Panc1 (cell line): ENCODE measurements around the gene TENM3. TPM values are rescaled to one million over a fixed set of nuclear protein-coding genes. Genes with fewer than 3 reads are reported as not detected.

Experiments
- ATAC-seq: fragments of 200-7000 bp; cut with Tn5 transposase; 2 replicates; pipeline ENCODE4 v1.9.1; 2020; ENCODE audit warnings: mild to moderate bottlenecking, moderate library complexity
- BruUV-seq: library from RNA; stranded (reverse); fragments of 400-500 nt; replicated peaks from 2 replicates; lab custom pipeline; 2021; lab: Mats Ljungman, UMichigan
- CTCF ChIA-PET: fragments of 300-600 bp; sonication (Branson Sonifier 250); formaldehyde crosslinking; loops from one replicate; lab custom pipeline; 2022; ENCODE audit warnings: antibody characterized with exemption; lab: Charles Lee
- POLR2A ChIA-PET: fragments of 300-600 bp; sonication (Branson Sonifier 250); formaldehyde crosslinking; loops from one replicate; lab custom pipeline; 2022; ENCODE audit warnings: antibody characterized with exemption; lab: Charles Lee
- DNase-seq: peaks from one replicate; pipeline ENCODE4 v3.0.0-alpha.2; 2010; ENCODE audit warnings: low read depth, low spot score
- H3K27ac ChIP-seq: 2 replicates; pipeline ENCODE4 v1.5.1; 2011; ENCODE audit warnings: mild to moderate bottlenecking, low read length, inconsistent platforms
- H3K27me3 ChIP-seq: fragments of 200-500 bp; sonication (Bioruptor generic); 2 replicates; pipeline ENCODE4 v1.6.0; 2014; ENCODE audit warnings: low read length, inconsistent platforms; ENCODE audit not compliant: control insufficient read depth, insufficient read depth
- H3K36me3 ChIP-seq: fragments of 200-500 bp; sonication (Bioruptor generic); 2 replicates; pipeline ENCODE4 v1.5.1; 2014; ENCODE audit warnings: inconsistent platforms, mild to moderate bottlenecking, low read length, moderate library complexity; ENCODE audit not compliant: control insufficient read depth, insufficient read depth
- H3K4me1 ChIP-seq: 2 replicates; pipeline ENCODE4 v1.5.1; 2011; ENCODE audit warnings: inconsistent platforms, mild to moderate bottlenecking, low read length, moderate library complexity; ENCODE audit not compliant: control insufficient read depth, insufficient read depth
- H3K4me3 ChIP-seq, 2 experiments: 2 replicates each; pipeline ENCODE4 v1.5.1; 2011 to 2012; ENCODE audit warnings: low read depth in 2 of 2, low read length in 2 of 2, mild to moderate bottlenecking in 2 of 2, inconsistent platforms in 1 of 2, moderate library complexity in 1 of 2
- H3K9me3 ChIP-seq: fragments of 200-500 bp; sonication (Bioruptor generic); 2 replicates; pipeline ENCODE4 v1.5.1; 2014; ENCODE audit warnings: low read depth, mild to moderate bottlenecking, inconsistent platforms, low read length, moderate library complexity; ENCODE audit not compliant: control insufficient read depth, insufficient read depth
- CTCF ChIP-seq: fragments of 450-650 bp; IDR thresholded peaks from 2 replicates; pipeline ENCODE4 v1.5.1; 2017; ENCODE audit warnings: mild to moderate bottlenecking
- POLR2AphosphoS5 ChIP-seq: IDR thresholded peaks from 2 replicates; pipeline ENCODE4 v1.6.1; 2012; ENCODE audit warnings: mild to moderate bottlenecking, low read depth, low read length, moderate library complexity
- SIN3A ChIP-seq: IDR thresholded peaks from 2 replicates; pipeline ENCODE4 v1.6.1; 2012; ENCODE audit warnings: low read depth, mild to moderate bottlenecking, low read length, moderate library complexity, borderline replicate concordance; ENCODE audit not compliant: insufficient read depth
- TCF7L2 ChIP-seq: IDR thresholded peaks from 2 replicates; pipeline ENCODE4 v1.6.1; 2011; ENCODE audit warnings: mild to moderate bottlenecking, low read depth, low read length, inconsistent platforms
- in situ Hi-C: cut with HindIII; loops from 2 replicates; pipeline ENCODE4 v1.10.0; 2016; ENCODE audit warnings: low sequenced_read_pairs, low pct_unique_long_range_greater_than_20kb
- intact Hi-C: fragments of 100-400 bp; cut with micrococcal nuclease; formaldehyde crosslinking; loops from one replicate; pipeline ENCODE4 v1.10.0; 2022; ENCODE audit not compliant: unreplicated experiment
- total RNA-seq: library from RNA; stranded (reverse); gene quantifications from one replicate; pipeline ENCODE4 v1.2.1, GENCODE V29; 2021; ENCODE audit not compliant: unreplicated experiment
- TF ChIP-seq, protein P1 (sequence below), 2 experiments: IDR thresholded peaks; 2 replicates each; pipeline ENCODE4 v1.6.1; 2011 to 2012; ENCODE audit warnings: low read depth in 2 of 2, control low read depth in 1 of 2, low read length in 1 of 2, mild to moderate bottlenecking in 1 of 2, moderate library complexity in 1 of 2; ENCODE audit not compliant: insufficient read depth in 1 of 2

TENM3 gene
- total RNA-seq, 1 experiment from 2014 or later, result 0.95 TPM

DNA sequence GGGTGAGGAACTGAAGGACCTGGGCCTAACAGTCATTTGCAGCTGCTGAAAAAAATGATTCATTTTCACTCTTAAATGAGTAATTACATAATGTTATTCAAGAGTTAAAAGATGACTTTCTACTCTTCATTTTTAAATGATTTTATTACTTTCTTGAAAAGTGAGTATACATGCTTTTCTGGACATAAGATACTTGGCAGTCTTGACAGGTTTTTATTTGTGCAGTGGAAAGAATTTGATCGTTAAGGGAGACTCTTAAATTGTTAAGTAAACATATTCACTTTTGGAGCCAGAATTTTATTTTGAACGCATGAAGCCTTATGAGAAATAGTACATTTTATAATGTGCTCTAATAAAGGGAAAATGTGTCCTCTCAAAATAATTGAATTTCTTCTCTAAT is 245.7 kb downstream of the TENM3 start:
- CTCF ChIA-PET, result no interaction called here
- H3K4me1 ChIP-seq, result no peaks in the 10 kb centered on the region
- DNase-seq (no peak), ATAC-seq (no peak)
- no peak overlapping the region for H3K4me3 ChIP-seq
- in situ Hi-C loops, result no loop called here
- no peaks in the 10 kb centered on the region for H3K36me3 ChIP-seq
- no peaks in the 10 kb centered on the region for H3K27me3 ChIP-seq
- intact Hi-C loops, result no loop called here
- no peaks in the 10 kb centered on the region for H3K9me3 ChIP-seq
- TF ChIP-seq SIN3A (no peak), POLR2AphosphoS5 (no peak), CTCF (no peak), TCF7L2 (no peak)
- TF ChIP-seq, protein P1, sequence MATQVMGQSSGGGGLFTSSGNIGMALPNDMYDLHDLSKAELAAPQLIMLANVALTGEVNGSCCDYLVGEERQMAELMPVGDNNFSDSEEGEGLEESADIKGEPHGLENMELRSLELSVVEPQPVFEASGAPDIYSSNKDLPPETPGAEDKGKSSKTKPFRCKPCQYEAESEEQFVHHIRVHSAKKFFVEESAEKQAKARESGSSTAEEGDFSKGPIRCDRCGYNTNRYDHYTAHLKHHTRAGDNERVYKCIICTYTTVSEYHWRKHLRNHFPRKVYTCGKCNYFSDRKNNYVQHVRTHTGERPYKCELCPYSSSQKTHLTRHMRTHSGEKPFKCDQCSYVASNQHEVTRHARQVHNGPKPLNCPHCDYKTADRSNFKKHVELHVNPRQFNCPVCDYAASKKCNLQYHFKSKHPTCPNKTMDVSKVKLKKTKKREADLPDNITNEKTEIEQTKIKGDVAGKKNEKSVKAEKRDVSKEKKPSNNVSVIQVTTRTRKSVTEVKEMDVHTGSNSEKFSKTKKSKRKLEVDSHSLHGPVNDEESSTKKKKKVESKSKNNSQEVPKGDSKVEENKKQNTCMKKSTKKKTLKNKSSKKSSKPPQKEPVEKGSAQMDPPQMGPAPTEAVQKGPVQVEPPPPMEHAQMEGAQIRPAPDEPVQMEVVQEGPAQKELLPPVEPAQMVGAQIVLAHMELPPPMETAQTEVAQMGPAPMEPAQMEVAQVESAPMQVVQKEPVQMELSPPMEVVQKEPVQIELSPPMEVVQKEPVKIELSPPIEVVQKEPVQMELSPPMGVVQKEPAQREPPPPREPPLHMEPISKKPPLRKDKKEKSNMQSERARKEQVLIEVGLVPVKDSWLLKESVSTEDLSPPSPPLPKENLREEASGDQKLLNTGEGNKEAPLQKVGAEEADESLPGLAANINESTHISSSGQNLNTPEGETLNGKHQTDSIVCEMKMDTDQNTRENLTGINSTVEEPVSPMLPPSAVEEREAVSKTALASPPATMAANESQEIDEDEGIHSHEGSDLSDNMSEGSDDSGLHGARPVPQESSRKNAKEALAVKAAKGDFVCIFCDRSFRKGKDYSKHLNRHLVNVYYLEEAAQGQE (IDR thresholded peaks at IDR 0.05; ENCODE audit: insufficient read depth in 1 of 2, low read depth in 2 of 2, low read length in 1 of 2), result no peak
- BruUV-seq, result no TSS peak
- H3K27ac ChIP-seq, result no peak overlapping the region
- POLR2A ChIA-PET, result no interaction called here

- Histone ChIP-seq H3K36me3 (no peaks in the 10 kb centered on the region), H3K4me1 (no peaks in the 10 kb centered on the region), H3K27ac (no peak overlapping the region), H3K9me3 (no peaks in the 10 kb centered on the region), H3K4me3 (no peak overlapping the region), H3K27me3 (no peaks in the 10 kb centered on the region)
- BruUV-seq, result no TSS peak
- DNase-seq (no peak), ATAC-seq (no peak)
- TF ChIP-seq POLR2AphosphoS5 (no peak), TCF7L2 (no peak), SIN3A (no peak)
- TF ChIP-seq, protein P1 (IDR thresholded peaks at IDR 0.05; ENCODE audit: insufficient read depth in 1 of 2, low read depth in 2 of 2, low read length in 1 of 2), result no peak
- intact Hi-C loops (no loop called here), in situ Hi-C loops (no loop called here)
- ChIA-PET CTCF (no interaction called here), POLR2A (no interaction called here)
Observed at GRCh38 chr4:182489607-182490006, 246.4 kb downstream of the TENM3 start.
